ENCODE results near the gene GRIN1.

Gene GRIN1

DNA sequence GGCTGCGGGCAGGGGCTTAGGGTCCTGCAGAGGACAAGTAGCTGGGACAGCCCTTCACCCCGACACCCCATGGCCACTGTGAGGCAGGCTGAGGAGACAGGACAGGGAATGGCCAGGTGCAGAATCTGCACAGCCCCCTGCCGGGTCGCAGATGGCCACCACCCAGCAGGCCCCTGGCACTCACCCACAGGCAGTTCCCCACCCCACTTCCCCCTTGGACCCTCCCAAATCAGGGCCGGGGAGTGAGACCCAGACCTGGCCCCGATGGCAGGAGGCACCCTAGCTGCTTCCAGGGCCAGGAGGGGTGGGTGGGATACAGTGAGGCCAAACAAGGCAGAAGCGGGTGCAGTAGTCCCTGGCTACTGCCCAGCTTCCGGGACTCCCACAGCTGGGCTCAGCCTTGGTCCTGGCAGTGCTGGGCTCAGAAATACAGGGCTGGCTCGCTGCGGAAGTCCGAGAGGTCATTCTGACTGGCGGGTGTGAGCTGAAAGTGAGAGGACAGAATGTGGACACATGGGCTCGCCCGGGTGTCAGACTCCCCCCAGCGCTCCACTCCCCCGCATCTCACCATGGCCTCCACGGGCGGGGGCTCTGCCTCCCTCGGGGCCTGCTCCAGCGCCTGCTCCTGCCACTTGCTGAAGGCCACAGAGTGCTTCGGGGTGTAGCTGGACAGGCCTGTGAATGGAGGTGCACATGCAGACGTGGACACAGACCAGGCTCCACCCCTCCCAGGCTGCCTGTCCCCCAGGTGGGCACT, 52.9 kb downstream of the GRIN1 start:
- DNase-seq (ENCODE audit: low read depth), result no peak
- H3K4me3 ChIP-seq (ENCODE audit: low read depth, low read length), result no peak overlapping the region
- in situ Hi-C loops (cut with HindIII; ENCODE audit: low sequenced_read_pairs), result no loop called here
- TF ChIP-seq, protein P1, sequence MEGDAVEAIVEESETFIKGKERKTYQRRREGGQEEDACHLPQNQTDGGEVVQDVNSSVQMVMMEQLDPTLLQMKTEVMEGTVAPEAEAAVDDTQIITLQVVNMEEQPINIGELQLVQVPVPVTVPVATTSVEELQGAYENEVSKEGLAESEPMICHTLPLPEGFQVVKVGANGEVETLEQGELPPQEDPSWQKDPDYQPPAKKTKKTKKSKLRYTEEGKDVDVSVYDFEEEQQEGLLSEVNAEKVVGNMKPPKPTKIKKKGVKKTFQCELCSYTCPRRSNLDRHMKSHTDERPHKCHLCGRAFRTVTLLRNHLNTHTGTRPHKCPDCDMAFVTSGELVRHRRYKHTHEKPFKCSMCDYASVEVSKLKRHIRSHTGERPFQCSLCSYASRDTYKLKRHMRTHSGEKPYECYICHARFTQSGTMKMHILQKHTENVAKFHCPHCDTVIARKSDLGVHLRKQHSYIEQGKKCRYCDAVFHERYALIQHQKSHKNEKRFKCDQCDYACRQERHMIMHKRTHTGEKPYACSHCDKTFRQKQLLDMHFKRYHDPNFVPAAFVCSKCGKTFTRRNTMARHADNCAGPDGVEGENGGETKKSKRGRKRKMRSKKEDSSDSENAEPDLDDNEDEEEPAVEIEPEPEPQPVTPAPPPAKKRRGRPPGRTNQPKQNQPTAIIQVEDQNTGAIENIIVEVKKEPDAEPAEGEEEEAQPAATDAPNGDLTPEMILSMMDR (IDR thresholded peaks at IDR 0.05; ENCODE audit: low read depth, low read length, missing control alignments), result no peak

DNA sequence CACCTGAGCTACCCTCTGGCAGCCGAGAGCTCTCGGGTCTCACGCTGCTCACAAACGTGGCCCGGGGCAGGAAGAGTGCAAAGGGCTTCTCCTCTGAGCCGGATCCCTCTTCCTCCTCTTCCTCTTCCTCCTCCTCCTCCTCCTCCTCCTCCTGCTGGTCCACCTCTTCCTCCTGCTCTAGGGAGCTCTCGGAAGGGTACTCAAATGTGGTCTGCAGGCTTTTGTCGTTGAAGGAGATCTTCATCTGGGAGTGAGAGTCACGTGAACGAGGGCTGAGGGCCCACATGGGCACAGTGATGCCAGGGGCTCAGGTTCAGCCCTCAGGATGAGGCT, 53.5 kb downstream of the GRIN1 start:
- DNase-seq (ENCODE audit: low read depth), result no peak
- no peak overlapping the region for H3K4me3 ChIP-seq (ENCODE audit: low read depth, low read length)
- in situ Hi-C loops (cut with HindIII; ENCODE audit: low sequenced_read_pairs), result no loop called here
- TF ChIP-seq, protein P1 (IDR thresholded peaks at IDR 0.05; ENCODE audit: low read depth, low read length, missing control alignments), result no peak

DNA sequence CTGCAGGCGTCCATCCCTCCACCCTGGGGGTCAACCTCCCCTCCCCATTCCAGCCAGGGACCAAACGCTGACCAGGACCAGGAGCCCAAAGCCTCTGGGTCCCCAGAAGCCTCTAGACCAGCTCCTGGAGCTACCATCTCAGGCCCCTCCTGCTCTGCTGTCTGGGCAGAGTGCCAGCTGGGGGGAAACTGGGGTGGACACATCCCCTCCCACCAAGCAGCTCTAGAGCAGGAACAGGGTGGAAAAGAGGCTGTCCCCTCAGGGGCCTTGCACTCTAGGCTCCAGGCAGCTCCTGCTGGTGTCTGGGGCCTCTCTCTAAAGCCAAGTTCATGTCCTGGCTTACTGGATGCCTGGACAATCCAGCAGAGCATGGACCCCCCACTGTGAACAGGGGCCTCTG, 53.9 kb downstream of the GRIN1 start:
- in situ Hi-C loops (cut with HindIII; ENCODE audit: low sequenced_read_pairs), result no loop called here
- TF ChIP-seq, protein P1 (IDR thresholded peaks at IDR 0.05; ENCODE audit: low read depth, low read length, missing control alignments), result no peak
- DNase-seq (ENCODE audit: low read depth), result no peak
- H3K4me3 ChIP-seq (ENCODE audit: low read depth, low read length), result no peak overlapping the region

DNA sequence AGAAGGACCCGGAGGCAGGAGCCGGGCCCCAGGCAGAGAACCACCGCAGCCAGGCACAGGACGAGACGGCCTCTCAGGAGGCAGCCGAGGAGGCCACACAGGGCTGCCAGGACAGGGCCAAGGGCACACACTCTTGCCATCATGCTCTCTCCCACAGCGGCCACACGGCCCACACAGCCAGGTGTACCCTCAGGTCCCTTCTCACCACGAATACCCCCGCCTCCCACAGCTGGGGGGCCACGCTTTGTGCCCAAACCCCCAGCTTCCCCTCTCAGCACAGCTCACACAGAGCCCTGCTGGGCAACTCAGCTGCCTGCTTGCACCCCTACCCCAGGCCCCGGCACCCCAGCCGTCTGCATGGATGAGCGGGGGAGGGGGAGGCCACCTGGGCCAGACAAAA, 54.8 kb downstream of the GRIN1 start:
- DNase-seq (ENCODE audit: low read depth), result no peak
- in situ Hi-C loops (cut with HindIII; ENCODE audit: low sequenced_read_pairs), result no loop called here
- TF ChIP-seq, protein P1 (IDR thresholded peaks at IDR 0.05; ENCODE audit: low read depth, low read length, missing control alignments), result no peak

DNA sequence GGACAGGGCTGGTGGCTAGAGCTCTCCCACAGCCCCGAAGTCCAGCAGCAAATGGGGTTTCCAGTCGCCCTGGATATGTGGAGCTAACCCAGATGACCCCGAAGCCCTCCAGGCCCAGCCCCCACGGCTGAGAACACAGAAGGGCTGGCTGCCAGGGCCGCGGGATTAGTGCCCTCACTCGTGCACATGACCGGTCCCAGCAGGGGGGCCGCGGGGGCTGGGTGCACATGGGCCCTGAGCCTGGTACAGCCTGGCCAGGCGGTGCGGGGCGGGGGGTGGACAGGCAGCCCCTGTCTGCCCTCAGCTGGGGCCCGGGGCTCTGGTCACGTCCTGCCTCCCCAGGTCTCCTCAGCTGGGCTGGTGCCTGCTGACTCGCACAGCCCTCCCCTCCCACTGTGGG, 55.4 kb downstream of the GRIN1 start:
- TF ChIP-seq, protein P1 (IDR thresholded peaks at IDR 0.05; ENCODE audit: low read depth, low read length, missing control alignments), result no peak
- no peak for DNase-seq (ENCODE audit: low read depth)
- H3K4me3 ChIP-seq (ENCODE audit: low read depth, low read length), result no peak overlapping the region
- in situ Hi-C loops (cut with HindIII; ENCODE audit: low sequenced_read_pairs), result no loop called here

More for the DNA sequence above, 54.8 kb downstream of the GRIN1 start:
- no peak overlapping the region for H3K4me3 ChIP-seq (ENCODE audit: low read depth, low read length)

DNA sequence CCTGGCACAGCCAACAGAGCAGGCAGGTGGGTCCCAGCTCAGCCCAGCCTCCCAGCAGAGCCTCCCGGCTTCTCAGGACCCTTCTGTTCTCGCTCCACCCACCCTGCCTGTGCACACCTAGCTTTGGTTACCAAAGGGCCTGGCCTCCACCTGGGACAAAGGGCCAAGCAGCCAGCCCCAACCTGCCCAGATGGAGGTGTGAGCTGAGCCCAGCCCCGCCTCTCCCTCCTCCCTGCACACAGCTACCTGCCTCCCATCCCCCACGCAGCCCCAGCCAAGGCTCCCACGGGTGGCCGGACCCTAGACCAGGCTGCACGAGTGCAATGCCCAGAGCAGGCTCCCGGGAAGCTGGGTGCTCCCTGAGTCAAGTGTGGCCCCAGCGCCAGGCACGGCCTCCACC, 56.0 kb downstream of the GRIN1 start:
- H3K4me3 ChIP-seq (ENCODE audit: low read depth, low read length), result no peak overlapping the region
- in situ Hi-C loops (cut with HindIII; ENCODE audit: low sequenced_read_pairs), result no loop called here
- no peak for DNase-seq (ENCODE audit: low read depth)
- TF ChIP-seq, protein P1 (IDR thresholded peaks at IDR 0.05; ENCODE audit: low read depth, low read length, missing control alignments), result no peak
